Islet of Langerhans (tissue), 1 donor: ENCODE data around the gene ZDHHC11.
"Not testable (repeated sequence)": the region's sequence is repeated elsewhere in the genome, so short reads cannot be mapped to it uniquely, and the experiment has no call there.

Experiments used
- FAIRE-seq: peaks from one replicate; lab custom pipeline; 2011; peaks lifted over from hg19 to GRCh38; lab: Jason Lieb, UNC

ZDHHC11 gene

GRCh38 chr5:801472-801871 is 49.3 kb downstream of the ZDHHC11 start:
- no peak for FAIRE-seq

DNA sequence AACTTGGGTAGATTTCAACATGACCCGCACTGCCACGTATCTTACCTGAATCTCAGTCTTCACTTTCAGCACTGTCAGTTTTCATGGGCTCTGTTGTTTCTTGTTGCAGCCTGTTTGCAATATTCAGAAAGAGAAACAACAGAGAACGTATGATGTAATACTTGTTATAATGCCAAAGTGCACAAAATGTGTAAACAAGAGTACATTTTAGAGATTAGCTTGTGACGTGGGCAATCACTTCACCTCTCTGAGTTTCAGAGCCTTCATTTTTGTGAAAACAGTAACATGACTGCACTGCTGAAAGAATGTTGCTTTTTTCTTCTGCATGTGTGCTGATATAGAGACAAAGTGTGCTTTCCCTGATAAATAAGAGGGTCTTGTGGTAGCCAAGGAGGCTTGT is 49.7 kb downstream of the ZDHHC11 start:
- FAIRE-seq: not testable (repeated sequence)

- not testable (repeated sequence) for FAIRE-seq
Observed at GRCh38 chr5:798505-799138, 52.2 kb downstream of the ZDHHC11 start.

- FAIRE-seq: not testable (repeated sequence)
Observed at GRCh38 chr5:797986-798385, 52.8 kb downstream of the ZDHHC11 start.

- FAIRE-seq: not testable (repeated sequence)
Observed at GRCh38 chr5:795873-796272, 54.9 kb downstream of the ZDHHC11 start.

DNA sequence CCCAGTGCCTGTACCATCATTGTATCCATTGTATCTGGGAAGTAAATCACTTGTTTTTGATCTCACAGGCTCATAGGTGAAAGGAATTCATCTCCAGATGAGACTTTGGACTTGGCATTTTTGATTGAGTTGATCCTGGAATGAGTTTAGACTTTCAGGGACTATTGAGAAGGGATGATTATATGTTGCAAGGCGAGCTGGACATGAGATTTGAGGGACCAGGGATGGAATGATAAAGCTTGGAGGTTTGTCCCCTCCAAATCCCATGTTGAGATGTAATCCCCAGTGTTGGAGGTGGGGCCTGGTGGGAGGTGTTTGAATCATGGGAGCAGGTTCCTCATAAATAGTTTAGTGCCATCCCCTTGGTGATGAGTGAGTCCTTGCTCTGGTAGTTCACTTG is 55.8 kb downstream of the ZDHHC11 start:
- not testable (repeated sequence) for FAIRE-seq

GRCh38 chr5:788703-789102 is 62.1 kb downstream of the ZDHHC11 start:
- FAIRE-seq: not testable (repeated sequence)

DNA sequence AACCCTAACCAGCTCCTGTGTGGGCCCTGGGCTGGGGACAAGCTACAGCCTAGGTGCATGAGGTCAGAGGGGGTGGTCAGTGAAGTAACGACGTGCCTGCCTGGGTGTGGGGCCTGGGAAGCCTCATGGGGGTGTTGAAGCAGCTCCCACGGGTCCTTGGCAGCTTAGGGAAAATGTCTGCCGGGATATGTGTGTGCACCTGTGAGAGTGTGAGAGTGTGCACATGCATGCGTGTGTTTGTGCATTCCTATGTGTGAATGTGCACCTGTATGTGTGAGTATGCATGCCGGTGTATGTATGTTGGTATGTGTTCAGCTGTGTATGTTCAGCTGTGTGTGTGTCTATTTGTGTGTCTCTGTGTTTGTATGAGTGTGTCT is 62.9 kb downstream of the ZDHHC11 start:
- not testable (repeated sequence) for FAIRE-seq

- FAIRE-seq: not testable (repeated sequence)
Observed at GRCh38 chr5:787224-787856, 63.4 kb downstream of the ZDHHC11 start.

DNA sequence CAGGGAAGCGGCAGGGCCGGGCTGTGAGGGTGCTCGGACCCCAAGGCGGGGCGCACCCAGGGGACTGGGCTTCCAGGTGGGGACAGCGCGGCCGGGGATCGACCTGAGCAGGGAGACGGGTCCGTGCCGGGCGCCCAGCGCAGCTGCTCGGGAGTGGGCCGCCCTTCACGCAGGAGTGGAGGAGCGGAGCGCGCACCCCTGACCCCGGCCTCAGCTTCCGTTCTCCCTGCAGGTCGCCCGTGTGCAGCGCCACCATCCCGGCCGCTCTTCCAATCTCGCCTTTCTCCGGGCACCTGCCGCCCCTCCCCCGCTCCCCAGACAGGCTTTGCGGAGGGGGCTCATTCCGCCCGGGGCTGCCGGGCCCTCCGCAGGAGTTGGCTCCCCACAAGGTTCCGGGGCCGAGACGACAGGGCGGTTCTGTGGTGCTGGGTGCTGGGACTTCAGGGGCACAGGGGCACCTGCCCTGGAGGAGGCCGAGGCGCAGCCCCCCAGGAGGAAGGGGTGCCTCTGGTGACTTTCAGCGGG is 65.5 kb downstream of the ZDHHC11 start:
- FAIRE-seq: not testable (repeated sequence)

- not testable (repeated sequence) for FAIRE-seq
Observed at GRCh38 chr5:784428-785177, 66.2 kb downstream of the ZDHHC11 start, which contains the start of gene ZDHHC11B. ZDHHC11B (minus strand) TSS chr5:784729; CDS start chr5:766919, 17,810 bp downstream.

- not testable (repeated sequence) for FAIRE-seq
Observed at GRCh38 chr5:783881-784427, 66.8 kb downstream of the ZDHHC11 start.

DNA sequence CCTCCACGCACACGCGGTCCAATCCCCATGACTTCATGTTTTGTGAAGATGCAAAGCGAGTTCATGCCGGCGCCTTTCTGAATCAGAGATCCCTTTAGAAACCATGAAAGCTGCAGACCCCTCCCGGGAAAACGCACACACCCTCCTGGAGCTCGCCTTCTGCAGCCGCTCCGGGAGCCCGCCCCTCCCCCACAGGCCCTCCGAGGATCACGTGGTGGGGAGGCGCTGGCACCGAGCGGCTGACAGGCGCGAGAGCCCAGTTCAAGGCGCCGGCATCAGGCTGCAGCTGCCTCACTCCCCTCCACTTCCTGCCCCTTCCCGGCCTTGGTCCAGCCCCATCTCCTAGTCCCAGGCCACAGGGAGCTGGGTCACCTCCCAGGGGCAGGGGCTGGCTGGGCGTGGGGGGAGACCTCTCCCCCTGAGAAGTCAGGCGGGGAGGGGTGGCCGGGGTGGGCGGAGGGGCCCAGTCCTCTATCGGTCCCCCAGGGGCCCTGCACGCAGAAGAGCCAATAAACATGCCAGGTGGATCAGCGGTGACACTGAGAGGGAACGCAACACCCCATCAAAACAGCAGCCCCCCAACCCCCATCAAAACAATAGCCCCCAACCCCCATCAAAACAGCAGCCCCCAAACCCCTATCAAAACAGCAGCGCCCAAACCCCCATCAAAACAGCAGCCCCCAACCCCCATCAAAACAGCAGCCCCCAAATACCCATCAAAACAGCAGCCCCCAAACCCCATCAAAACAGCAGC is 67.6 kb downstream of the ZDHHC11 start:
- peak; percentile 53 for FAIRE-seq

DNA sequence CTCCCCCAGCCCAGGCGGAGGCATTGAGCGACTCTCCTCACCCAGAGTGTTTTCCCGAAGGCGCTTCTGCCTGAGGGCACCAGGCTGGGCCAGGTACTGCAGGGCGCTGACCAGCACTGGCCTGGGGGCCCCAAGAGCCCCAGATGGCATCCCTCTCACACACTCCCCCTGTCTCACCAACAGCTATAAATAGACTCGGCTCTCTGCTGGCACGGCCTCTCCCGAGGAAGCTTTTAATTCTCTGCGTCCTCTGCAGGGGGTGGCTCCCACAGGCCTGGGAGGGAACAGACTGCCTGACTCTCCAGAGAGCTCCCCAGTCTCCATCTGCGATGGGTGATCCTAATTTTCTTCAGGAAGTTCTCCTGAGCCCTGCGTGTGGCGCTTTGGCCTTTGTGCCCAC is 68.4 kb downstream of the ZDHHC11 start:
- not testable (repeated sequence) for FAIRE-seq

DNA sequence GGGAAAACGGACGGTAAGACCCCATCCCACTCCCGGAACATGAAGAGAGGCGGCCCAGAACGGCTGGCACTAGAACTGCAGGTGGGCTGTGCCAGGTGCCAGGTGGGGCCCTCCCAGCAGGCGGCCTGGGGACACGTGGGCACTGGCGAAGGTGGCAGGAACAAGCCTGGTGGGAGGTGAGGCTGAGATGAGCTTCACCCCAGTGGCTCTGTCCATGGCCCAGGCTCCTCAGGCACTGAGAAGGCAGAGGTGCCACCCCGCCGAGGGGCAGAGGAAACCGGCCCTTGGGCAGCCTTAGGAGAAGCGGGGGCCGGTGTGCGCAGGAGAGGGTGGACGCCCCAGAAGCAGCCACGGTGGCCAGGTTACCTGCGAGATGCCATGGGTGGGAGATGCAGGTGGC is 70.2 kb downstream of the ZDHHC11 start:
- not testable (repeated sequence) for FAIRE-seq

GRCh38 chr5:778967-779366 is 71.8 kb downstream of the ZDHHC11 start:
- not testable (repeated sequence) for FAIRE-seq

- not testable (repeated sequence) for FAIRE-seq
Observed at GRCh38 chr5:778421-778820, 72.4 kb downstream of the ZDHHC11 start.

- no peak for FAIRE-seq
Observed at GRCh38 chr5:777756-778161, 73.0 kb downstream of the ZDHHC11 start.

DNA sequence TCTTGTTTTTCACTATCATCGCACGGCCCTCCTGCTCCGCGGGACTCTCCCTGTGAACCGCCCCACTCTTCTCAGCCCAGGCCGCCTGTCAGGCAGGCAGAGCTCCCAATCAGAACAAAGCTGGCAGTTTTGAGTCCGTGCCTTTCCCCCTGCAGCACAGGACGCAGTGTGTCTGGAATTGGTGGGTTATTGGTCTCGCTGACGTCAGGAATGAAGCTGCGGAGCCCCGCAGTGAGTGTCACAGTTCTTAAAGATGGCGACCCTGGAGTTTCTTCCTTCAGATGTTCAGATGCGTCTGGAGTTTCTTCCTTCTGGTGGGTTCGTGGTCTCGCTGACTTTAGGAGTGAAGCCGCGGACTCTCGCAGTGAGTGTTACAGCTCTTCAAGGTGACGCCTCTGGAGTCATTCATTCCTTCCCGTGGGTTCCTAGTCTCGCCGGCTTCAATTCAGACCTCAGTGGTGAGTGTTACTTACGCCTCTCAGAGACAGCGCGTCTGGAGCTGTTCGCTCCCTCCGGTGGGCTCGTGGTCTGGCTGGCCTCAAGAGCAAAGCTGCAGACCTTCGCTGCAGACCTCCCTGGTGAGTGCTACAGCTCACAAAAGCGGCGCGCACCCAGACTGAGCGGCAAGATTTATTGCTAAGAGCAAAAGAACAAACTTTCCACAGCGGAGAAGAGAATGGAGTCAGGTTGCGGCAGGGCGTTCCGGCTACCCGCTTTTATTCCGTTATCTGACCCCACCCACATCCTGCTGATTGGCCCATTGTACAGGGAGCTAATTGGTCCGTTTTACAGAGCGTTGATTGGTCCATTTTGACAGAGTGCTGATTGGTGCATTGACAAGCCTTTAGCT is 73.7 kb downstream of the ZDHHC11 start:
- no peak for FAIRE-seq

DNA sequence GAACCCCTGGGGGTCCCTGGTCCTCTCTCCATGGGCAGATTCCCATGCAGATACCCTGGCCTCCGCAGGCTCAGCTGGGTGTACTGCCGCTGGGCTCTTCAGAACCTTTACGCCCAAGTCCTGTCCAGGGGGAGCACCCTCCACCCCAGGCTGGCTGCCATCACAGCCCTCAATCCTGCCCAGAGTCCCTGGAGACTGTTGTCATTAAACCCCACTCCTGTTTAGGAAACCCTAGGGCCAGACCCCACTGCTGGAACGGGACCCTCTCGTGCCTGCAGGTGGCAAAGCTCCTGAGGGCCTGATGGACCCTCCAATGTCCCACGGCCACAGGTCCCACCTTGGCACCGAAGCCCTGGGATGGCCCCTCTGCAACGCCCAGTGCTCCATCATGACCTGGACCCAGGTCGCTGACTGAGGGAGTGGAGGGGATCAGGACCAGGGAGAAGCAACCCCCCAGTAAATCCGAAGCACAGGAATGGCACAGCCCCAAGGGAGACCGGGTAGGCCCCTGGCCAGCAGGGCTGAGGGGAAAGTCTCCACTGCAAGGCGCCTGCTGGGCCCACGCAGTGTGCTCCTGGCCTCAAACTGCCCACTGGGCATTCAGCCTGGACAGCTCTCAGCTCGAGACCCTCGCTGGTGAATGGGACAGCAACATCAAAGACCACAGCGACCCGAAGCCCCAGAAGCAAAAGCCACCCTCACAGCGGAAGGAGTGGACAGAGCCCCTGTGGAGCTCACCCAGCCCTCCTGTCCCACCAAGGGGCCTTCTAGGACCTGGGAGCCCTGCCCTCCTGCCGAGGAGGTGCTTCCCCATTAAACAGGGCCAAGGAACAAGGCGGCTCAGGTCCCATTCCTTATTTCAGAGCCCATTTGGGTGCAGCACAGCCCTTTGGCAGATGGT is 74.6 kb downstream of the ZDHHC11 start:
- FAIRE-seq: no peak
